ENCODE measurements around the gene PP2D1.

- TF ChIP-seq REST (IDR thresholded peaks at IDR 0.05; ENCODE audit: low read depth) (no peak), POLR2AphosphoS5 (IDR thresholded peaks at IDR 0.05; ENCODE audit: low read depth, low read length) (no peak), POLR2A (IDR thresholded peaks at IDR 0.05; ENCODE audit: borderline replicate concordance, extremely low read depth, insufficient read depth, insufficient read length) (no peak), JUND (IDR thresholded peaks at IDR 0.05) (no peak), CTCF (IDR thresholded peaks at IDR 0.05 in 2 of 3, conservative IDR thresholded peaks at IDR 0.05 in 1 of 3; ENCODE audit: borderline replicate concordance in 1 of 3, insufficient read depth in 1 of 3, low read depth in 2 of 3, low read length in 2 of 3) (no peak), MAX (IDR thresholded peaks at IDR 0.05) (no peak), EZH2phosphoT487 (IDR thresholded peaks at IDR 0.05; ENCODE audit: borderline replicate concordance) (no peak), CEBPB (IDR thresholded peaks at IDR 0.05; ENCODE audit: low read depth) (no peak), EZH2 (IDR thresholded peaks at IDR 0.05) (no peak), TCF7L2 (IDR thresholded peaks at IDR 0.05; ENCODE audit: borderline replicate concordance, extremely low read depth, insufficient read depth, insufficient read length) (no peak), SIN3A (IDR thresholded peaks at IDR 0.05; ENCODE audit: low read depth) (no peak), SRF (IDR thresholded peaks at IDR 0.05; ENCODE audit: low read depth) (no peak), YY1 (IDR thresholded peaks at IDR 0.05; ENCODE audit: extremely low read depth, insufficient replicate concordance, low read depth, low read length) (no peak), ZFX (IDR thresholded peaks at IDR 0.05) (no peak)
Observed at GRCh38 chr3:20055020-20055775, 43.1 kb upstream of the PP2D1 start.
